ENCODE data around the gene TRHDE.

The TRHDE gene

GRCh38 chr12:72521326-72521725 lies 249.2 kb downstream of the TRHDE start:
- DNase-seq = no peak

GRCh38 chr12:72522411-72522810 lies 250.2 kb downstream of the TRHDE start:
- no peak for DNase-seq

DNA sequence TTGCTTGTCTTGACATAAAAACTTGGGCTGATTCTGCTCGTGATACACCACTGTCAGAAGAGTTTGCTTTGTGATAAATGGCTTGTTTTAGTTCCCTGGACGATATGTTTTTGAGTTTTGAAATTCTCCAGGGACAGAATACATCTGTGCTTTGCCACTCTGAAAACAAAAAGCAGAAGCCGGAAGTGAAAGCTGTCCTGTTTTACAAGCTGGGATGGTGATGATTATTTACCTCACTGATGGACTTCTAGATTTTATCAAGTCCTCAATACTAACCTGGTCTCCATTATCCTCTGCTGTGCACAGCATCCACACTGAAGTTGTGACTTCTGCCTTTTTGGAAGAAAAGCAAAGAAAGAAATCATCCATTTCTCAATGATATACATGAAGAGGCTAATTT lies 251.6 kb downstream of the TRHDE start:
- DNase-seq = no peak

GRCh38 chr12:72535212-72535990 lies 263.2 kb downstream of the TRHDE start:
- no peak for DNase-seq

DNA sequence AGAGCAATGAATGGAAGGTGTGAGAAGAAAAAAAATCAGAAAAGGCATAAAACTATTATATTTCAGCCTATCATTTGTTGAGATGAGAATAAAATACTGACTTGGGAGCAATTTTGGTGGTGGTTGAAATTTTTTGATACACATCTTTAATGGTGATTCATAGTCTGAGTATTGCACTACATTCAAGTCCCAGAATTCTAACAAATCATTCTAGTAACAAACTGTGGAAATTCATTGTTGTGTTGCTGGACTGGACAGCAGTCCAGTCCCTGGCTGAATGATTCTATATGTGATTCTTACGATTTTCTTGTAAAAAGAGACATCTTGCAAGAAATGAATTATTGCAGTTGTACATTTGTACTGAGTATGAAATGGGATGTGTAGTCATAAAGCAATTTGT lies 268.6 kb downstream of the TRHDE start:
- peak; percentile 19 for DNase-seq

DNA sequence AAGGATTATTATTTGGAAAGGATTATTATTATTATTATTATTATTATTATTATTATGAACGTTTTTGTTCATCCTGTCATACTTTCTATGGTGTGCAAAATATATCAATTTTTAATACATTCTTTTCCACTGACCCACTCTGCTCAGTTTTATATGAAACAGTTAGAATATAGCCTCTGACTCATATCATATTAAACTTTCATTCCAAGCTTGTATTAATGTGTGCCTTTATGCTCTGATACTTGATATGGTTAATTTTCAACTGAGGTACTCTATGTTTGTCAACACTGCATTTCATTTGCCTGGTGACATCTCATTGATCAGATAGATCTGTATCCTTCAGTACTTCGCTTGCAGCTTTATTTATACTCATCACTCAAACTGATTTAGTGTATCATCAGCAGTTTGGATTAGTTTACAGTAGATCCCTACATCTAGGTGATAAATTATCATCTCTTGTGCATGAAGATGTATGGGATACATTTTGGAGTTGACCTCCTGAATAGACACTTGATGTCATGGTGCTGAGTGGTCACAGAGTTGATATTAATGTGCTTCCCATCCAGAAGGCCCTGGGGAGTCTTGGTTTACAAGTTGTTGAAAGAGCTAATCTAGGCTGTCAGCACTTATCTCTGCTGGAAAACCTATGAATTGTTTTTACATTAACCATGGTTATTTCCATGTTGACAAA lies 271.8 kb downstream of the TRHDE start:
- DNase-seq = no peak

DNA sequence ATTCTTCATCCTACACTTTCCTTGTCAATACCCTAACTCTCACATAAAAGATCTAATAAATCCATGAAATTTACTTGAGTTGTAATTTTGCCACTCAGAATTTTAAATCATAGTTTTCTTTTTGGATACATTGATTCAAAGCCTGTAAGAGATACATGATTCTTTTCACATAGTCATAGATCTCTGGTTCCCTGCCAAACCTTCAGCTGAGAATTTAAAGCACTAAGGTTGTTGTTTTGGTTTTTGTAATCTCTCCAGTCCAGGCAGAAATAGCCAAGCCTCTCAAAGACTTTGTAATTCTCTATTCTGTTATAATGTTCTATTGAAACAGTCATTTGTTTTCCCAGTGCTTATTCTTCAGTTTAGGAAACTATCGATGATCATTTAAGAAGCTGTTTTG lies 273.9 kb downstream of the TRHDE start:
- DNase-seq = peak; percentile 9

DNA sequence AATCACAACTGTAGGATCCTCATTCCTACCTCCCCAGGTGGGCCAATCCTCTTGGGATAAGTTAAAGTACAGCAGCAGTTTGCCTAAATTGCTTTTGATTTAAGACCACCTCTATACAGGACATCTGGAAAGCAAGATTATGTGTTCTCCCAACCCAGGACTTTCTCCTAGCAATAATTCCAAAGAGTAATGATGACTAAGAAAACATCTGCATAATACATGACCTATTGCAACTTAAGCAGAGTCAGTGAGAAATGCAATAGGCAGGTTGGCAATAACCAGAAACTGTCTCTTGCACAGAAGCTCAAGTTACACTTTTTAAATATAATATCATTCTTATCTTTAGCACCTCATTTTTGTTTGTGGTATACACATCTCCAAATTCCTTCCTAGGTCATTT lies 275.4 kb downstream of the TRHDE start:
- DNase-seq = peak; percentile 14

- no peak for DNase-seq
These were observed 277.0 kb downstream of the TRHDE start for GRCh38 chr12:72549184-72549583.

DNA sequence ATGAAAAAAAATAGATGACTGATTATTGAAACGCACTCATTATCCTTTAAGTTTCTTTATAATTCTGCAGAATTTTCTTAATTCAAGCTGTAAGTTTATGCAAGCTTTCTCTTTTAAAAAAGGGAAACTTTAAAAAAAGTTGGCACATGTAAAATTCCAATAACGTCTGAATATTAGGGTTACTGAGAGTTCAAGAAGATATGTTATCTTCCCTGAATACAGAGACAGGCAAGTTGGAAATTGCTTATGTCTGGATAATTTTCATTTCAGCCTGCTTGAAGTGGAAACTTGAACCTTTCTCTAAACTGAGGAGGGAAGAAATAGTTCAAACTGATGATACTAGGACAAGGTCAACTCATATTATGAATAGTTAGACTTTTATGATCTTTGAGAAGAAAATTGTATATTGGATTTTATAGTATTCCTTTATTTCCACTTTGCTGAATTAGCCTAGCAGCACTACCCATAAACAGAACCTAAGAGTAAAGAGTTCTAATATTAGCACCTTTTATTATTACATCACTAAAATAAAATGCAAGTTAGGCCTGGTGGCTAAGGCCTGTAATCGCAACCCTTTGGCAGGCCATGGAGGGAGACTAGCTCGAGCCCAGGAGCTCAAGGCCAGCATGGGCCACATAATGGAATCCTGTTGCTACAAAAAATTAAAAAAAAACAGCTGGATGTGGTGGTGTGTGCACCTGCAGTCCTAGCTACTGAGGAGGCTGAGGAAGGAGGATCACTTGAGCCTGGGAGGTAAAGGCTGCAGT lies 288.0 kb downstream of the TRHDE start:
- no peak for DNase-seq

DNA sequence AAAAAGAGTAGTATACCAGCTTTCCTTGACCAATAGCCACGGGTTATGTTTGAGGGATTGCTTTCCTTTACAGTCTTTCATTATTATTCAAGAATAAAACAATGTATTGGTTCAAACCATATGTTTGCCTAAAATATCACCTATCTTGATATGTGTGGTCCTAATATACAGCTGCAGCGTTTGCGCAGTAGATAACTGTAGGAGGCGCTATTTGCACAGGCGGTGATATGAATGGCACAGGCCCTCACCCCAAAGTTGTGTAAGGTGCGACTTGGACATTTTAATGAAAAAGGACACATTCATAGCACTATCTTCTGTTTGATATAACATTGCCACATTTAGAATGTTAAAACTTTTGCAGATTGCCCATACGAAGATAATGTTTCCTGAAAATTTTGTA lies 298.4 kb downstream of the TRHDE start:
- no peak for DNase-seq

GRCh38 chr12:72574138-72574537 lies 302.0 kb downstream of the TRHDE start:
- peak; percentile 25 for DNase-seq

DNA sequence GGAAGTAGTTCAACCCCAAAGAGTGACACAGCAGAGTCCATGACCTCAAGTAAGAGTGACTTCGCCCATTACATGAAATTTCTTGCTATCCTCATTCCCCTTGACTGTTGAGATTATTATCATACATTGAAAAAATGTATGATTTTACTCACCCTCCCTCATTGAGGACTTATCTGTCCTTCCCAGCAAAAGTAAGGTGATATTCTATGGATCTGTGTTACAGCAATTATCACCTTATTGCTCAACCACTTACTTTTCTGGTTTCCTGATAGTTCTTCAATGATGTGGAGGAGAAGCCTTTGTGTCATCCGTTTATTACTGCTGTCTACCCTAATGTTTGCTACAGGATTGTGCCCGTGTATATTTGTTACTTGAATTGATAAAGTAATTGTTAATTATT lies 306.2 kb downstream of the TRHDE start:
- DNase-seq = no peak

- no peak for DNase-seq
These were observed 314.3 kb downstream of the TRHDE start for GRCh38 chr12:72586456-72586855.

DNA sequence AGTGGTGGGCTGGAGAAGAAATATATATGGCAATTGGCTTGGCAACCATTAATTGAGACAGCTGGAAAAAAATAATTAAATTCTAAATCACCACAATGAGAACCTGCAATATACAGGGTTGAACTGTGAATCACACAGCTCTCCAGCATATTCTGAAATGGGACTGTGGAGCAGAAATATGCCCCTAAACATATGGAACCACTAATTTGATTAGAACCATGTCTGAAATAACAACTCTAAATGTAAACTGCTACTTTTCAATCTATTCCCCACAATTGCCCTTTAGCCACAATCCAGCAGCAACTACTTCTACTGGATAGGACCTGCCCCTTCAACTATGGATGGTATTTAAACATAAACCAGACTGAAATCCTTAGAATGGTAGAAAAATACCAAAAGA lies 330.4 kb downstream of the TRHDE start:
- peak; percentile 0 for DNase-seq

DNA sequence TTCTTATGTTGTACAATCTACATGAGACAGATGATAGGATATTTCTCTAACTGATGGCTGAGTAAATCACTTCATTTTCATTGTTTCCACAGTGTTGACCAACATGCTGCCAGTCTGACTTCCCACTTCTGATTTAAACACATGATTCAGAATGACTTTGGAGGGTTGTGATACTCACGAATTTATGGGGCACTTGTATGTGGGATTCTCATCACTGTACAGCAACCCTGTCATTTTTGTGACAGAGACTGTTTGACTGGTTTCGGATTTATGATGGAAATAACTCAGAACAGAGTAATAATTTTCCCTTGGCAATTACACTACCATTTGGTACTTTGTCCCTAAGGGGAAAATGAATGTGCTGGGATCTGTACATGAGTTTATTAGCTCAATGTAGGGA lies 333.8 kb downstream of the TRHDE start:
- DNase-seq = no peak

DNA sequence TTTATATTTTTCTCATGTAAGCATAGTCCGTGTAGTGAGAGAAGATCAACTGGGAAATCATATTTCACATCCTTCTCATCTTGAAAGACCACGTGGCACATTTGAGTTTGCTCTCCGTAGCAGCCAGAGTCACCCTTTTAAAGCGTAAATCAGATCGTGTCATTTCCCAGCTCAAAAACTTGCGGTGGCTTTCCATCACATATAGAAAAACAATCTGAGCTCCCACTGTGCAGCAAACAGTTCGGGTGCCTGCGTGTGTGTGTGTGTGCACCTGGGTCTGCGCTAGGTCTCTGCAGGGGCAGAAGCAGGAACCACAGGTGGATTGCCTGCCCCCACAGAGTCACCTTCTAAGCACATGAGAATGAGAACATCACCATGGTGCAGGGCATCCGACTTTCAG lies 338.2 kb downstream of the TRHDE start:
- DNase-seq = no peak

DNA sequence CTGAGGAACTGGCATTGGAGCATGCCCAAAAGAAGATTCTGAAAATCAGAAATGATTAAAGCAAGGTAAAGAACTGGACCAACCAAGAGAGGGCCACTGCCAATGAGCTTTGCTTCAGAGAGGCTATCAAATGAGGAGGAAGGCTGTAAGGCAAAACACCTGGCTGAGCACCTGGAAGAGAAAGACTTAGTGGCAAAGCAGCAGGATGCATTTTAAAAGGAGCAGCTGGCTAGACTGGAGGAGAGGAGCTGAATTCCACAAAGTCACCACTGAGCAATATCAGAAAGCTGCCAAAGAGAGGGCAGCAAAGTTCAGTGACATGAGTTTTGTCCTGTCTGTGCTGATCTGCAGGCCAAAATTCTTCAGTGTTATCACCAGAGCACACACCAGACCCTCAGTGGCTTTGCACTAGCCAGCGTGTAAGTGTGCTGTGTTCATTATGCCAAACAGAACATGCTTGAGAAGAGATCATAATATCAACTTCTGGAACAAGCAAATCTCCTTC lies 338.7 kb downstream of the TRHDE start:
- no peak for DNase-seq

DNA sequence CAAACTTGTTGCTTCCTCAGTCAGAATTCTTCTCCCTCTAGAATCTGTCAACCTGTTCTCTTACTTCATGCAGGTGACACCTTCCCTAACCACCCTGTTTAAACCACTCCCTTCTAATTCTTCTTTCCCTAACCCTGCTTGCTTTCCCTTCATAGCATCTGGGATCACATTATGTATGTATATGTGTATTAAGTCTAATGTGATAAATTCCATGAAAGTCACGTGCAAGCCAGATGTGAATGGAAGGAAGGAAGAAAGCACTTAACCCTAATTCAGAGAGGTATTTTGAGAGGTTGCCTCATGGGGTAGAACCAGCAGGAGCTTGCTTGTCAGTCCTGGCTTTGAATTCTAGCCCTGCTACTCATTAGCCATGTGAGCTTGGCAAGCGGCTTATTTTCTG lies 340.0 kb downstream of the TRHDE start:
- DNase-seq = no peak

GRCh38 chr12:72618764-72619163 lies 346.6 kb downstream of the TRHDE start:
- DNase-seq = no peak

DNA sequence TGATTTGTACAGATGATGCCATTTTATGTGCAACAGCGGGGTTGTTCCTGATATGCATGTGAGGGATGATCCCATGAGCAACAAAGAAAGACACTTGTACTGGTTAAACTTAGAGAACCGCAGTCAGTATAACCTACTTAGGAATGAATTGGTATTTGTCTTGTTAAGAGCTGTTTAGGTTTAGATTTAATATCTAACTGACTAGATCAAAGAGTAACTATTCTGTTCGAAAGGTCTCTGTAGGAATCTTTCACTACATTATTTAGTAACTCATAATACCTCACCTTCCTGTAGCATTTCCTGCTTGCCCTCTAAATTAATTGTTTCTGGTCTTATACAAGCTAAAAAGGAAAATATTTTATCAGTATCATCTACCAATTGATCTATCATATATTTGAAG lies 350.4 kb downstream of the TRHDE start:
- DNase-seq = no peak

GRCh38 chr12:72631926-72632685 lies 359.9 kb downstream of the TRHDE start:
- no peak for DNase-seq

- no peak for DNase-seq
These were observed 370.5 kb downstream of the TRHDE start for GRCh38 chr12:72642706-72643105.
